K562 (cell line): ENCODE measurements around the gene NUCKS1.

ENCODE experiments used
- MYC ChIP-seq, 2 experiments: fragments of 250-450 bp in 1 of 2; sonication (Bioruptor Pico) in 1 of 2; IDR thresholded peaks; 2 replicates each; pipeline versions ENCODE4 v1.5.1 to v1.6.1; 2012 to 2021; ENCODE audit warnings: low read depth in 2 of 2, borderline replicate concordance in 1 of 2, improper control_type of control experiment in 1 of 2, low read length in 1 of 2, mild to moderate bottlenecking in 1 of 2, moderate library complexity in 1 of 2
- REST ChIP-seq, 2 experiments: fragments of 450-650 bp; formaldehyde crosslinking in 1 of 2; IDR thresholded peaks; 2 replicates each; pipeline versions ENCODE4 v1.4.0 to v1.6.1; 2014 to 2020; ENCODE audit warnings: mild to moderate bottlenecking in 2 of 2, borderline replicate concordance in 1 of 2, low read depth in 1 of 2
- TFAP4 ChIP-seq: sonication (generic); formaldehyde crosslinking; IDR thresholded peaks from 2 replicates; pipeline ENCODE4 v1.8.0; 2022; ENCODE audit warnings: missing genetic modification reagents, mild to moderate bottlenecking, moderate library complexity, borderline replicate concordance

GRCh38 chr1:205688171-205689080 lies 61.6 kb downstream of the NUCKS1 start:
- TF ChIP-seq MYC (IDR thresholded peaks at IDR 0.05; ENCODE audit: low read depth, low read length) (no peak), MYC (CRISPR knock-in tag; IDR thresholded peaks at IDR 0.05; ENCODE audit: borderline replicate concordance, low read depth) (no peak), TFAP4 (no peak), REST (IDR thresholded peaks at IDR 0.05; ENCODE audit: borderline replicate concordance) (no peak), REST (CRISPR knock-in tag; IDR thresholded peaks at IDR 0.05; ENCODE audit: low read depth) (no peak)
